Right renal pelvis (tissue), 4 donors: ENCODE data around the gene IWS1. TPM values are rescaled to one million over a fixed set of nuclear protein-coding genes. Genes with fewer than 3 reads are reported as not detected.
"Not testable (repeated sequence)": the region's sequence is repeated elsewhere in the genome, so short reads cannot be mapped to it uniquely, and the experiment has no call there.

Experiments used
- DNase-seq, 4 donors: peaks; one replicate each; pipeline ENCODE4 v3.0.0-alpha.2; 2013; ENCODE audit warnings: low read depth in 4 of 4, low spot score in 3 of 4, missing footprints in 1 of 4
- polyA plus RNA-seq, 4 donors: library from polyadenylated mRNA; unstranded; fragments of 120-200 nt; gene quantifications; one replicate each; pipeline ENCODE4 v1.2.1, GENCODE V29; 2013; ENCODE audit not compliant: insufficient read length in 4 of 4

The IWS1 gene
- polyA plus RNA-seq, 4 donors = 58.6 to 68.2 (median 64.3) TPM

DNA sequence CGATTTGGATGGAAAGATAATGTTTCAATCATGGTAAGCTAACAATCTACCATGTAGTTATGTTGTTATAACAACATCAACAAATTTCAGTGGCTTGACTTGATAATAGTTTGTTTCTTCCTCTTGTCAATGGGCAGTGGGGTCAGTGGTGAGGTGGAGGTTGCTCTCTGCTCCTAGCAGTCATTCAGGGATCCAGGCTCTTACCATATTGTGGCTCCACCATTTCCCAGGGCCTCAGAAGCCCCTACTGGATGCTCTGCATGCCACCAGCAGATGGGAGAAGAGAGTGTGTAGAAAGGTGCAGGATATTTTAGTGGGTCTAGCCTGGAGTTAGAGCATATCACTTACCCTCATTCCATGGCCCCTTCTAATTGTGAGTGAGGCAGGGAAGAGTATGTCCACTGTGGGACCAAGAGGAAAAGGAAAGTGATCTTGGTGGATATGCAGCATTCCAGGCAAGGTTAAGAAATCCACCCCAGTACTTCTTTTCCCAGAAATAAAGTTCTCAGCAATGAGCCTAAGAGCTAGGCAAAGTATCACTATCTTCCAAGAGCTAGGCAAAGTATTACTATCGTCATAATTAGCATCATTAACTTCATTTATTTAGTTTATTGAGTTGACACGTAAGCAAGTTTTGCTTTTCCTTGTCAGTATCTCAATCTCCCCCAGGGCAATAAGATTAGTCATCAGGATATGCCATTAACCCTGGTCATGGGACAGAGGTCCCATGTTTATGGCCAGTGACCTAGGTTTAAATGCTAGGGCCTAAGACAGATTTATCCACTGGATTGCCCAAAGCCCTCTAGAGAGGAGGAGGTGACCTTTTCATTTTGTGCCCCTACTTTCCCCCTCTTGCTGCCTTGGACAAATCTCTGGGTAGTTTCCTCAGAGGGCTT lies 4.2 kb upstream of the IWS1 start:
- no peak for DNase-seq

DNA sequence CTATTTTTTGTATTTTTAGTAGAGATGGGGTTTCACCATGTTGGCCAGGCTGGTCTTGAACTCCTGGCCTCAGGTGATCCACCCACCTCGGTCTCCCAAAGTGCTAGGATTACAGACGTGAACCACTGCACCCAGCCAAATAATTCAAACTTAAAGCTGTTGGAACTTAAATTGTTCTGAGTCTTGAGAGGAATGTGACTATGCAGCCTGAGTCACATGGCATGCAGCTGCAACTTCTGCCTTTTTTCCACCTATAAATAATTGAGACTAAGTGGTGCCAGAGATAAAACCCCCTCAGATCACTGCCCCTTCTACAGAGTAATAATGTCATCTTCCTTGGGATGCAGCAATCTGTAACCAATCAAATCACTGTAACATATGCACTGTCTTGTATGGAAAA lies 3.1 kb upstream of the IWS1 start:
- not testable (repeated sequence) for DNase-seq

GRCh38 chr2:127528487-127528886 lies 2.2 kb upstream of the IWS1 start:
- no peak for DNase-seq

DNA sequence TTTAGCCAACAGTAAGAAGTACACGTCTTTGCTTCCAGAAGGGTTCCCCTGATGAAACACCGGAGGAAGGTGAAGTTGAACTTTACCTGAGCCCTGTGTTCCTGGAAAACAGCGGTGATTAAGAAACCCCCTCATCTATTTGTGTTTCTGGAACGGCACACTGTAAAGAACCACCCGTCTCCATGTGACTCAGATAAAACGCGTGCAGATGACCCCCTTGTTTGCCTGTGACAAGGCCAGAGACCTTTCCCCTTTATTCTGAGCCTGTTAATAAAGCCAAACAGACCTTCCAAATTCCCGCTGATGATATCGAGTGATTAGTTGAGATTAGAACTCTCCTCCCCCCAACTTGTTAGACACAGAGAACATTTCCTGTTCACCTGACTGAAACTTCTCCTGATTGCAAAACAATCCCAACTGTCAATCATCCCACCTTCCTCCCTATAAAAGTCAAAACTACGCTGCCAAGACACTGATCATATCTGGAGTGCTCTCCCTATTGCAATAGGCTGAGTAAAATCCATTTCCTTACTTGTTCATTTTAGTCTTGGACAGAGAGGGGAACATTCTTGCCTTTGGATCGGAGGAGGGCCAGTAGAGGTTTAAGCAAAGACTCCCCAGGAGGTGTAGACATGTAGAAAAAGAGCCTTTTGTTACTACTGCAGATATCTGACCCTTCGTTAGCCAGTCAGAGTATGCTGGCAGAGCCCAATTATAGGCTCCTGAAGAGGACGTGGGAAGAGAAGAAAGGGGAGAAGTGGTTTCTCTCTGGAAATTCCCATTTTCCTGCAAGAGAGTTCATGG lies 914 bp upstream of the IWS1 start:
- DNase-seq = no peak

GRCh38 chr2:127525691-127526131 lies 578 bp downstream of the IWS1 start:
- peak in 2 of 4 donors; percentile 32 to 45 for DNase-seq

DNA sequence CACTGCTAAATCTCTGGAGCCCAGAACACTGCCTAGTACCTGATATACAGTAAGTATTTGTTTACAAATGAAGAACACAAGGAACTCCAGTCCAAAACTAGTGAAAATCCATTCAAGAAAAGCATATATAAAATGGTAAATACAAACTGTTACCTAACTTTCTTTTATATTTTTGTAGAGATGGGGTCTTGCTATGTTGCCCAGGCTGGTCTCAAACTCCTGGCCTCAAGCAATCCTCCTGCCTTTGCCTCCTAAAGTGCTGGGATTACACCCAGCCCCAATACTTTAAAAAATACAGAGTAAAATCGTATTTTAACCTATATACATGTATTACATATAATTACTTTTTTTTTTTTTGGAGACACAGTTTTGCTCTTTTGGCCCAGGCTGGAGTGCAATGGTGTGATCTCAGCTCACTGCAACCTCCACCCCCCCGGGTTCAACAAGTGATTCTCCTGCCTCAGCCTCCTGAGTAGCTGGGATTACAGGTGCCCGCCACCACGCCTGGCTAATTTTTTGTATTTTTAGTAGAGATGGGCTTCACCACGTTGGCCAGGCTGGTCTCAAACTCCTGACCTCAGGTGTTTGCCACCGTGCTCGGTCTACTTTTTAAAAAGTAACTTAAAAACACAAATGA lies 2.0 kb downstream of the IWS1 start:
- not testable (repeated sequence) for DNase-seq

- DNase-seq = no peak
Measured at GRCh38 chr2:127523269-127523939, 2.9 kb downstream of the IWS1 start.

DNA sequence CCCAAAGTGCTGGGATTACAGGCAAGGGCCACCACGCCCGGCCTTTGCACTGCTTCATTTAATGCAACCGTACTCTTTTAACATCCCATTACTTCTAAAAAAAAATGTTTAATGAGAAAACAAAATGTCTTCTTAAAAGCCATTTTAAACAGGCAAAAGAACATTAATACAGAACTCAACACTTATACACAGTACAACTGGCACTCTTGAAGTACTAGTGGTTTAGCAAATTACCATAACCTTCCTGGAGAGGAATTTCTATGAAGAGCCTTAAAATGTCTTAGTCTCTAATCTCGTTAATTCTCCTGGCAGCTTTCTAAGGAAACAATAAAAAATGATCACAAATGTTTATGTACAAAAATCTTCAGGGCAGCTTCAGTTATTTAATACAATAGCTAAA lies 5.9 kb downstream of the IWS1 start:
- DNase-seq = no peak

- no peak for DNase-seq
Measured at GRCh38 chr2:127517465-127517864, 8.8 kb downstream of the IWS1 start.

GRCh38 chr2:127516041-127516762 lies 10.1 kb downstream of the IWS1 start:
- DNase-seq = no peak

DNA sequence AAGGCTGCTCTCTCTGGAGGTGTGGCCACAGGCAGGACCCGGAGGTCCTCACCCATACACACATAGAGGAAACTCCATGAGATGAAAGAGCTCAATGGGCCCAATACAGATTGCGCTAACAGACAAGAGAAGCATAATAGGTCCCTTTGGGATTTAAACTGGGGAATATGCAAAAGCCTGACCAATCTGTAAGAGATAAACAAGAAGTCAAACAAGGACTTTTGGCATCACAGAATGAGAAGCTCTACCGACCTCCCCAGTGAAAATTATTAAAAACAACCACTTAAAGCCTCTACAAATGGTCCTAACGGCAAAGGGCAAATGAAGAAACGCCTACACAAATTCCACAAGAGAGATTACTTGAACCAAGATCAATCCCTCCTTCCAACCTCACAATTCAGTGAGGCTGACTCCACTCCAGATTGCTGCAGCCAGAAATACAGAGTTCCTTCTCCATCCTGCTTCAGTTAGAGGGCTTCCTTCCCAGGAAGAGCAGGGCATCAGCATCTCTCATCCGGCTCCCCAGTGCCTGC lies 10.8 kb downstream of the IWS1 start:
- DNase-seq = no peak

- DNase-seq = no peak
Measured at GRCh38 chr2:127514485-127514884, 11.8 kb downstream of the IWS1 start.

GRCh38 chr2:127514076-127514475 lies 12.2 kb downstream of the IWS1 start:
- DNase-seq = no peak

DNA sequence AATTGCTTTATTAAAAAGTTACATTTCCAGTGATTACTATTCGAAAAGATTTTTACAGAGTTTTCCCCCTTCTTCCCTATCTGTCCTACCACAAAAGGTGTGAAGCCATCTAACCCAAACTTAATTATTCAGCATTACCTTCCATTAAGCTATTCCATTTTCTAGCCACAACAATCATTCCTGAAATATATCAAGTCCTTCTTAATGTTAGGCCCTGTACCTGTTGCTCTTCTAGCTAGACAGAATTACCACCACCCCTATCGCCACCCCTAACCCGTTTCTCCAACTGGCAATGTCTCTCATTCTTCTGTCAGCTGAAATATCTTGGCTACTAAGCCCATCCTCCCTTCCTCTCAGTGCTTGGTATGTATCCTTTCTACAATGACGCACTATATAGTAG lies 13.9 kb downstream of the IWS1 start:
- no peak for DNase-seq

DNA sequence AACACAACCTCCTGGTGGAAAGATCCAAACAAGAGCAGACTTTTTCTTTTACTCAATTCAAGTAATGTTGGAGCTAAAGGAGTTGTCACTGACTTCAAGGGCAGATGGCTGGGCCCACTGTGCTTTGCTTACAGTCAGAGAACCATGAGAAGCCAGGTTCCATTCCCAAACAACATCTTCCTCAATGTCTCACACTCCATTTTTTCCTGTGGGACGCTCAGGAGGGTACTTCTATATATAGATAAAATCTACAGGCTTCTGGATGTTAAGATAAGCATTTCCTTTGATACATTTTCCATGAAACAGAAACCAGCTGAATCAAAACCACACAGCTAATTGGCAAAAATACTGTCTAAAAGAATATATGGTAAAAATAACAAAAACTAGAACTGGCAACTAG lies 14.4 kb downstream of the IWS1 start:
- DNase-seq = no peak

DNA sequence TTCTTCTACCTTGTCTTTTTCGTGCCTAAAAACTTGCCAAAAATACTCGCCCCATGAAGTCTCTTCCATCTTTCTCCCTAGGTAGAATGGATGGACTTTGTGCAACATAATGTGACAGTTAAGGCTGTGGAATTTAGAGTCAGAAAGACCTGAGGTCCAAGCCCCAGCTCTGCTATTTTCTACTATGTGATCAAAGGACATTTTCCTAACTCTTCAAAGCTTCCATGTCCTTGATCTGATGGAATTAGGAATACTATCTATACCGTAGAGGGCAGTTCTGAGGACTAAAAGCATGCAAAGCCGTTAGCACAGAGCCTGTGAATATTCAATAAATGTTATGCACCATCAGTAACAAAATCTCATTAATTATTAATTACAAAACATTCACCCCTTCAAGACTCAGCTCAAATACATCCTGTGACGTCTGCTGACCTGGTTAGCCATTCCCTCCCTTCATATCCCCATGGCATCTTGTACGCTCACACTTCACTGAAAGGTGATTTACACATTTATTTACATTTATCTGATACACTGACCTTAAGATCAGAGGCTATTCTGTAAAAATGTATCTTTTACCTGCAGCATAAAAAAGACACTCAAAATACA lies 15.1 kb downstream of the IWS1 start:
- DNase-seq = no peak

- DNase-seq = no peak
Measured at GRCh38 chr2:127510073-127510472, 16.2 kb downstream of the IWS1 start.

DNA sequence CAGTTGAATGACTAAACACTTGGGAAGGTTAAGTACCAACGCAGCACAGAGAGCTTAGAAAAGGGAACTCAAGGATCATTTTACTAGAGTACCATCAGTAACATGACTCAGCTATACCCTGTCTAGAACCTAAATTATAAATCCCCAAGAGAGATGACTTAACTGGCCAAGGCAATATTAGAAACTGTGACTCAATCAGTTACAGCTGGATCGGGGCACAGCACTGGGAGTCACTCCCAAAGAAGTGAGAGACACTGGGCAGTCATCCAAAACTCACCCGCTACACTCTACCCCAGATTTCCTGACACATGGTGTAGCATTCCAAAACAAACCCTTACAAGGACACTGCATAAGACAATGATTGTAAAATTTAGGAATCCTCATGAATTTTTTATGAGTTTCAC lies 17.7 kb downstream of the IWS1 start:
- no peak for DNase-seq

DNA sequence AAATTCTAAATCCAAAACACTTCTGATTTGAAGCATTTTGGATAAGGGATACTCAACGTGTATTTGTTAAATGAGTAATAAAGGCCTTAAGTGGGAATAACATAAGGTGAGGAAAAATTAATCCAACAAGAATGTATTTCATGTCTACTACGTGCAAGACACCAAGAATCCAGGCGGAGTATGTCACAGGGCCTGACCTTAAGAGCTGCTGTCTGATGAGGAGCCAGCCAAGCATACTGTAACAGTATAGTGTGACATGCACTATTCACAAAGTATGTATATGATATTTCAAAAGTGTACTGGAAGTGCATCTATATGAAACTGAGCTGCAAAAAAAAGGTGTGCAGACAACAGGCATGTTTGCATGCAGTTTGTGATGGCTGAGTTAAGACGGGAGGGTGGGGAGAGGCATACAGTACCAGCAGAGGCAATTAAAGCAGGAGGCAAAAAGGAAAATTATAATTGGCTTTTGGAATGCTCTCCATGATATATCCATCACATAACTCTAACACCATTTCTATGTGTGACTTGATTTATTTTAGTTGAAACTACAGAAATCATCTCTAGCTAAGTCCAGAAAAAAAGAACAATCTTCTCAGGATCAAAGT lies 18.2 kb downstream of the IWS1 start:
- DNase-seq = no peak
